Stimulated activated CD4-positive, alpha-beta T cell treated with anti-CD3 and anti-CD28 coated beads, Interleukin-1b, Interleukin-23, amount 100 ng/mL, for 1 hour (primary cell): Measurements from ENCODE around the gene TFCP2L1.
"Not testable (repeated sequence)": the region's sequence is repeated elsewhere in the genome, so short reads cannot be mapped to it uniquely, and the experiment has no call there.

ENCODE experiments used
- DNase-seq, 2 donors: peaks; one replicate each; pipeline ENCODE4 v3.0.0-alpha.2; 2020; ENCODE audit warnings: low read depth in 2 of 2

TFCP2L1 gene

GRCh38 chr2:121295911-121296650, 11.1 kb upstream of the TFCP2L1 start:
- no peak for DNase-seq

DNA sequence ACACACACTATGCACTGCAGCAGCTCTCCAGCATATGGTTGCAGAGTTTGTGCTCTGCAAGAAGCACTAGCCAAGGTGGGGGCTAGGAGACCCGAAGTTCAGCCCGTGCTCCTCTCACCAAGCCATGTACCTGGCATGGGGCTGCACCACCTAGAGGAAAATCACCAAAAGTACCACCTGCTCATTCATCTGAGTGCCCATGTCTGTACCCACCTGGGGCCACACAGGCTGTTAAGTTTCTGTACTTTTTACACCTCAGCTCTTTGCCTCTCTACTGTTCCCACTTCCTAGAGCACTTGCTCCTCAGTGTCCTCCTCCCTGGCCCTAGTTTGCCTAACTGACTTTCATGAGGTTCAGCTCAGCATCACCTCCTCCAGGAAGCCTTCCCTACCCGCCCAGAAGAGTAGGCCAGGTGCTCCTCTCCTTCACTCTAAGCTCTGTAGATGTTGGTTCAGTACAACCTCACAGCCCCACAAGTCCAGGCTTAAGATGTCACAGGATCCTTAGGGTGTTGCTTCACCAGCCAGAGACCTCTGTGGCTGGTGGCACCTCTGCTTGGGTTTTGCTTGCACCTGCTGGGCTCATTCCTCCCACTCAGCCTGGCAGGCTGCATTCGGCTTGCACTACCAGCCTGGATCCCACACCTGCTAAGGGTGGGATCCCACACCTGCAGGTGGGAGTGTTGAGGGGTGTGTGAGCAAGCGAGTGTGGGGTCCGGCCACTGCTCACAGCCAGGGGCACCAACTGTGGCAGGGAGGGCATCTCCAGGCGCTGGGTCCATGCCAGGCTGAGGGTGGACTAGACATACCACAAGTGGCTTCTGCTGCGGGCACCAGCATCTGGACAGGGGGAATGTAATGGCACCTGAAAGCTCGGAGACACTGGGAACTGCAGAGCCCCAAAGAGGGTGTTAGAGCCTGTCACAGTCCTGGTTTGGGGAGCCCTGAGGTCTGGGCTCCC, 10.2 kb upstream of the TFCP2L1 start:
- DNase-seq: no peak

DNA sequence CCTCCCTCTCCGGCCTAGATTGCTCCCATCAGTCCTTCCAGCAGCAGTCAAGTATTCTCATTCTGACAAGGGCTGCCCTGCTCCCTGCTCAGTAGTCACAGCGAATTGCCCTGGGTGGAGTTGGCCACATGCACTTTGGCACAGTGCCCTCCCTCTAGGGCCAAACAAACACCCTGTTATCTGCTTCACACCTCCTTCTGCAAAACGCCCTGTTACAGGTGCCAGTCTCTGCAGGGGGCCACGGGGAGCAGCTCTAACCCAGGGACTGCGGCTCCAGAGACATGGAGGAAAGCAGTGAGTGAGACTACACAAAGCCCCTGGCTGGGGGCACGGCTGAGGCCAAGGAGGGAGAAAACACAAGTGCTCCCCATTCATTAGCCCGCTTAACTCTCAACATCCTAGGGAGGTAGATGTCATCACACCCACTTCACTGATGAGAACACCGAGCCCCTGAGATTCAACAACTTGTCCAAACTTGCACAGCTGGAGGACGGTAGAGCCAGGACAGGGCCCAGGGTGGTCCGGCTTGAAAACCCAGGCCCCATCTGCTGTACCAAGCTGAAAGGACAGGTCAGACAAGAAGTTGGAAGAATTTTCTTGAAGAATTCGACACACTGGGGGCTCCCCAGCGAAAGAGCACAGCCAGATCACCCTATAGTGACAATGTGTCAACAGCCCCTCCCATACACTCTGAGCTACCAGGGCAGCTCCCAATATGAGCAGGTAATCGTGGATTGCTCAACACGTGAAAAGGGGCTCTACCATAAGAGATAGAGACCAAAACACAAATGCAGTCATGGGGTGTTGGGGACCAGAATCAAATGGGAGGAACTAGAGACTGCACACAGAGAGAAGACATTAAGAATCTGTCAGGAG, 8.7 kb upstream of the TFCP2L1 start:
- no peak for DNase-seq

- DNase-seq: no peak
Observed at GRCh38 chr2:121291251-121291580, 6.2 kb upstream of the TFCP2L1 start.

- DNase-seq: no peak
Observed at GRCh38 chr2:121289271-121289670, 4.3 kb upstream of the TFCP2L1 start.

DNA sequence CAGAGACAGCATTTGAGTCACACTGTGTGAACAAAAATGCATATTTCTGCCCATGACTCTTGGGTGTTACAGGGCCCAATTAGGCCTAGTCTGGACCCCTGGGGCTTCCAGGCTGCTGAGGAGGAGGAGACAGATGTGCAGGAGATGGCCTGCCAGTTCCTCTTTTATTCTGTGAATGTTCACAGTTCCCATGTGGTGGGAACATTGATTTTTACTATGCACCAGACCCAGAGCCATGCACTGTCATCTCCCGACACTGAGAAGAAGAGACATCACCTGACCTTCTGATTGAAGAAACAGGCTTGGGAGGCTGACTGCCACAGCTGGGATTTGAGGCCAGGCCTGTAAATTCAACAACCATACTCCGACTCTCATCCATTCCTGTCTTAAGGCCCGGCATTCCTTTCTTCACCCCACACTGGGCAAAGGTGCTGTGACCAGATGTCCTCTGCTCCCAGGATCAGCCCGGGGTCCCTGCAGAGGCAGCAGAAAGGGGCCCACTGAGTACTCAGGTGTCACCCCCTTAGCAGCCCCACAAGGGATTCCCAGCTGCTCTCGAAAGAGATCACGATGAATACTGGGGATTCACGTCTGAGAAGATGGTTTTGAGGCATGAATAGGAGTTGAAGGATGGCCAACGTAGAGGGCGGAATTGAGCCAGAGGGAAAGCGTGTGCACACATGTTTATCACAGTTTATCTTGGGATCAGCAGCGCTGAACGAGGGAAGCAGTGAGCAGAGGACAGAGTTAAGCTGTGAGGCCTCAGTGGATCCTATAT, 3.6 kb upstream of the TFCP2L1 start:
- no peak for DNase-seq

DNA sequence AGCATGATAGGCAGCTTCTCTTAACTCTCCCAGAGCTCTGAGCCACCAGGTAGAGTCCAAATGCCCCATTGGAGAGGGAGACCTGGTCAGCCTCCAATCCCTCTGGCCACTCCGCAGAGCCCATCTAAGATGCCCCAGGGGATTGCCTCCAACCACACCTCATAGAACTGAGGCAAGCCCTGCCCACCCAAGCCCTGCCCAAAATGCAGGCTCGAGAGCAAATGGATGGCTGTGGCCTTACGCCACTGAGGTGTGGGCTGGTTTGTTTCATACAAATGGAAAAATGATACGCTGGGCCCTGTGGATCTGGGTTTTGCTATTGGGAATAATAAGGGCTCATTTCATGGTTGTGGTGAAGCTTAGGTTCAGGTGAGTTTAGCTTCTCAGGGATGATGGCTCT, 3.0 kb upstream of the TFCP2L1 start:
- DNase-seq: no peak

GRCh38 chr2:121287146-121287798, 2.3 kb upstream of the TFCP2L1 start:
- no peak for DNase-seq

DNA sequence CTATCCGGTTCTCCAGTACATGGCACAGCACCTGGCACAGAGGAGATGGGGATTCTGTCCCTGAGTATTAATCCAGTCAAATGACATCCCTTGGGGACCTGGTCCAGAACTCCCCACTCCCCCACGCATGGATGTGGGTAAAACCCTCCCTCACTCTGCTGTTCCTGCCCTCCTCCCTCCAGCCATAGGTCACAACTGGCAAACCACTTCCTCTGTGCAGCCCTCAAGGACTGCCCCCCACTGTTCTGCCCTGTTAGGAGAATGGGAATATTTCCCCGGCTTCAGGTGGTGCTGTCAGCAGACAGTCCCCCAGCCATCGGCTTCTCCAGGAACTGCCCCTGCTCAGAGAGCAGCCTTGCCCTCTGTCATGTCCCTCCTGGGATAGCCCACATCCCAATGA, 1.5 kb upstream of the TFCP2L1 start:
- DNase-seq: no peak

- no peak for DNase-seq
Observed at GRCh38 chr2:121285926-121286325, 924 bp upstream of the TFCP2L1 start.

- no peak for DNase-seq
Observed at GRCh38 chr2:121283670-121284462, 1.1 kb downstream of the TFCP2L1 start.

- no peak for DNase-seq
Observed at GRCh38 chr2:121282800-121283385, 2.1 kb downstream of the TFCP2L1 start.

- no peak for DNase-seq
Observed at GRCh38 chr2:121281694-121282093, 3.3 kb downstream of the TFCP2L1 start.

DNA sequence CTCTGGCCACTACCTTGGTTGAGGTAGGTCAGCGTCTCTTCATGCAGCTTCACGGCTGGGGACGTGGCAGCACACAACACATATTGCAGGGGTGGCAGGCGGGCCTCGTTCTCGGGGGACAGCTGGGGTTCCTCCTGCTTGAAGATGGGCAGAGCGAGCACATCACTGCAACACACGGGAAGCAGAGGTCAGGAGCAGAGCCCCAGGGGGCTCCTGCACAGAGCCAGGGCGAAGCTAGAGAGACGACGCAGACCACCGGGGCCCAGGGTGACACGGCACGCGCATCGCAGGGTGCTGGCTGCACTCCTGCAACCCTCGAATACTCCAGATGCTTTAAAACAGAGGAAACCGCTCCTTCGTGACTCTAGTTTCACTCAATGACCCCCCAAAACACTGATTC, 3.9 kb downstream of the TFCP2L1 start:
- no peak for DNase-seq

DNA sequence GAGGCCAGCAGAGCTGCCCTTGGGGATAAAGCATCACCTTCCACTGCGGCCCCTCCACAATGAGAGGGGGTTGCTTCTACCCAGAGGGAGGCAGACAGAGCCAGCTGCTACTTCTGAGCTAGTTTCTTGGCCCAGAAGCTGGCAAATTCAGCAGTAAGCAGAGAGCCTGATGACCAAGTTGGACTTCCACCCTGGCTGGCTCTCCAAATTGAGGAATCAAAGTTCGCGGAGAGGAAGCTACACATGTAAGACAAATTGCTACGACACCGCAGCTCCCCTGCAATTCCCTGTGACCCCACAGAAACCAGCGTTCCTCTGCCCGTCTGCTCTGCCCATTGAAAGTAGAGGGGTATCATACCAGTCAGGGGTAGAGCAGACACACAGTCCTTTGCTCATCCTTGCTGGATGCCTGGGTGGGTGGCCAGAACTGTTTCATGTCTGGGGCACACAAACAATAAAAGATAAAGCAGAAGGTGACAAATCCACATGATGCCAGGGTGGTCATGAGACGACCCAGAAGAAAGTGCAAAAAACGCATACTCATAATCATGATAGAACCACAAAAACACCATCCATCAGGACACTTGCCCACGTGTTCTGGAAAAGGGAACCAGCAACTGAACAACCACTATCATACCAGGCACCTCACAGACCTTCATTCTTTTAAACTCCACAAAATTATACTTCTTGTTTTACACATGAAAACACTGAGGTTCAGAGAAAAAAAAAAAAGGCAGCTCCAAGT, 5.4 kb downstream of the TFCP2L1 start:
- no peak for DNase-seq

GRCh38 chr2:121276341-121276740, 8.7 kb downstream of the TFCP2L1 start:
- no peak for DNase-seq

DNA sequence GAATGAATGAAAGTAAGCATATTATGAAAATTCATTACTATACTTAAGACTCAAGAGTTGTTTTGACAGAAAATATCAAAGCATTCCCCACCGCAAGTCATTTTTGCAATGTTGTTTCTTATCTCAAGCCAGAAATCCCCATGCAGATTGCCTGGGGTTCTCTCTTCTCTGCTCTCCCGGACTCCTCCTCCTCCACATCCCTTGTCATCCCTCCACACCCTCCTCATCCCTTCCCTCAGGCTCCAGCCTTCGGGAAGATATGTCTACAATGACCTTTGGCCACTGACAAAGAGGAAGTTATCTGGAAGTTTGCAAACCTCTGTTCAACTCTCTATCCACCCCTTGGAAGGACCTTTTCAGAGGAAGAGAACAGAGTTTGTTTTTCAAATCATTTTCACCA, 11.9 kb downstream of the TFCP2L1 start:
- no peak for DNase-seq

- DNase-seq: no peak
Observed at GRCh38 chr2:121272596-121272995, 12.4 kb downstream of the TFCP2L1 start.

GRCh38 chr2:121269436-121269835, 15.6 kb downstream of the TFCP2L1 start:
- DNase-seq: not testable (repeated sequence)
